B cell (primary cell): Measurements from ENCODE around the gene ANKRD52. TPM values are rescaled to one million over a fixed set of nuclear protein-coding genes. Genes with fewer than 3 reads are reported as not detected.
"Not testable (repeated sequence)": the region's sequence is repeated elsewhere in the genome, so short reads cannot be mapped to it uniquely, and the experiment has no call there.

Experiments
- ATAC-seq: fragments of 200-7000 bp; cut with Tn5 transposase; one replicate; pipeline ENCODE4 v1.10.0; 2021; ENCODE audit warnings: low read depth, mild to moderate bottlenecking, moderate number of reproducible peaks, moderate library complexity
- CTCF ChIA-PET: fragments of 350-600 bp; sonication (Branson Sonifier 250); formaldehyde crosslinking; loops from one replicate; lab custom pipeline; 2021; ENCODE audit warnings: antibody characterized with exemption, inconsistent platforms; lab: Charles Lee
- POLR2A ChIA-PET: fragments of 350-600 bp; sonication (Branson Sonifier 250); formaldehyde crosslinking; loops from one replicate; lab custom pipeline; 2021; ENCODE audit warnings: antibody characterized with exemption; lab: Charles Lee
- DNase-seq: peaks from one replicate; pipeline ENCODE4 v3.0.0; 2013
- H2AFZ ChIP-seq: 2 replicates; pipeline ENCODE4 v1.6.1; 2012; ENCODE audit warnings: mild to moderate bottlenecking, low read depth, low read length; ENCODE audit not compliant: insufficient read depth, poor library complexity, severe bottlenecking
- H3K27ac ChIP-seq, 2 donors: 1 replicate in 1 of 2; 2 replicates in 1 of 2; pipeline ENCODE4 v1.5.1; 2012 to 2013; ENCODE audit warnings: low read length in 2 of 2, mild to moderate bottlenecking in 2 of 2, moderate library complexity in 1 of 2
- H3K27me3 ChIP-seq, 4 experiments: fragments of 200-600 bp in 1 of 4; sonication (generic) in 1 of 4; replicated peaks in 1 of 4; 1 replicate in 2 of 4; 2 replicates in 2 of 4; pipeline versions ENCODE4 v1.6.1 to v1.7.0; 2013 to 2016; ENCODE audit warnings: low read length in 3 of 4, mild to moderate bottlenecking in 2 of 4, mixed read lengths in 1 of 4, moderate library complexity in 1 of 4; ENCODE audit not compliant: insufficient read depth in 4 of 4, control insufficient read depth in 3 of 4; ENCODE audit errors: control extremely low read depth in 1 of 4
- H3K36me3 ChIP-seq, 2 experiments: replicated peaks in 1 of 2; 1 replicate in 1 of 2; 2 replicates in 1 of 2; pipeline versions ENCODE4 v1.6.1 to v1.7.1; 2013; ENCODE audit warnings: low read length in 1 of 2; ENCODE audit not compliant: insufficient read depth in 2 of 2, control insufficient read depth in 1 of 2; ENCODE audit errors: control extremely low read depth in 1 of 2, extremely low read depth in 1 of 2
- H3K4me1 ChIP-seq, 2 donors: fragments of 200-600 bp in 1 of 2; sonication (generic) in 1 of 2; 1 replicate in 1 of 2; 2 replicates in 1 of 2; pipeline versions ENCODE4 v1.5.1 to v1.6.1; 2013 to 2017; ENCODE audit warnings: low read length in 2 of 2; ENCODE audit not compliant: control insufficient read depth in 2 of 2, insufficient read depth in 2 of 2
- H3K4me2 ChIP-seq: replicated peaks from 2 replicates; pipeline ENCODE3; 2012; ENCODE audit warnings: mild to moderate bottlenecking, low read depth, low read length; ENCODE audit not compliant: poor library complexity, severe bottlenecking
- H3K4me3 ChIP-seq, 5 experiments: fragments of 200-600 bp in 1 of 5; sonication (generic) in 1 of 5; 1 replicate in 3 of 5; 2 replicates in 2 of 5; pipeline versions ENCODE4 v1.5.1 to v1.7.0; 2011 to 2016; ENCODE audit warnings: low read length in 4 of 5, mild to moderate bottlenecking in 4 of 5, low read depth in 2 of 5, control low read depth in 1 of 5, moderate library complexity in 1 of 5; ENCODE audit not compliant: insufficient read depth in 1 of 5; ENCODE audit errors: control extremely low read depth in 1 of 5, extremely low read depth in 1 of 5
- H3K79me2 ChIP-seq: fragments of 200-600 bp; sonication (generic); one replicate; pipeline ENCODE4 v1.6.0; 2016; ENCODE audit warnings: low read length; ENCODE audit not compliant: control insufficient read depth, insufficient read depth
- H3K9ac ChIP-seq: fragments of 200-600 bp; sonication (generic); 2 replicates; pipeline ENCODE4 v1.6.1; 2017; ENCODE audit warnings: mild to moderate bottlenecking, low read length, moderate library complexity
- H3K9me3 ChIP-seq, 3 donors: one replicate each; pipeline versions ENCODE4 v1.6.1 to v1.7.1; 2013; ENCODE audit warnings: low read length in 2 of 3; ENCODE audit not compliant: control insufficient read depth in 2 of 3, insufficient read depth in 1 of 3; ENCODE audit errors: control extremely low read depth in 1 of 3
- H4K20me1 ChIP-seq: 2 replicates; pipeline ENCODE4 v1.6.0; 2012; ENCODE audit warnings: mild to moderate bottlenecking, low read length; ENCODE audit not compliant: insufficient read depth, control insufficient read depth, poor library complexity, severe bottlenecking
- H3K27ac Mint-ChIP-seq: one replicate; pipeline ENCODE4 v1.8.0; 2021; ENCODE audit warnings: mixed read lengths
- H3K27me3 Mint-ChIP-seq: one replicate; pipeline ENCODE4 v1.8.0; 2021; ENCODE audit warnings: mixed read lengths
- H3K4me1 Mint-ChIP-seq: one replicate; pipeline ENCODE4 v1.8.0; 2021; ENCODE audit warnings: mixed read lengths
- H3K4me3 Mint-ChIP-seq: one replicate; pipeline ENCODE4 v1.8.0; 2021; ENCODE audit warnings: mixed read lengths
- H3K9me3 Mint-ChIP-seq: one replicate; pipeline ENCODE4 v1.8.0; 2022; ENCODE audit warnings: mixed read lengths; ENCODE audit not compliant: insufficient read depth
- EZH2 ChIP-seq: IDR thresholded peaks from 2 replicates; pipeline ENCODE4 v1.6.1; 2012; ENCODE audit warnings: borderline replicate concordance, low read depth, mild to moderate bottlenecking, moderate library complexity, low read length; ENCODE audit not compliant: insufficient read depth, poor library complexity, severe bottlenecking
- WGBS: methylation state at CpG from one replicate; pipeline ENCODE4 v1.1.5; 2013; ENCODE audit warnings: missing lambda C conversion rate; ENCODE audit not compliant: insufficient coverage; 5-methylcytosine and 5-hydroxymethylcytosine counted together
- intact Hi-C: fragments of 100-400 bp; cut with micrococcal nuclease; formaldehyde crosslinking; loops from one replicate; pipeline ENCODE4 v1.10.0; 2022
- polyA plus RNA-seq: library from polyadenylated mRNA; depleted of rRNA; stranded (reverse); fragments of >200 nt; gene quantifications from 2 replicates; pipeline ENCODE4 v1.2.3, GENCODE V29; 2012
- total RNA-seq, 2 donors: library from RNA; stranded (reverse); fragments of 120-200 nt in 1 of 2; gene quantifications; 1 replicate in 1 of 2; 2 replicates in 1 of 2; pipeline versions ENCODE4 v1.2.3 to v1.2.4, GENCODE V29; 2013 to 2022
- TF ChIP-seq, protein P1 (sequence below): fragments of 200-600 bp; IDR thresholded peaks from one replicate; pipeline ENCODE4 v1.8.0; 2022; ENCODE audit warnings: antibody characterized with exemption, mild to moderate bottlenecking

ANKRD52 gene
- total and polyA plus RNA-seq, 2 donors (not counting 1 experiment from before 2014, with no cell fraction given) = 17.9 to 46.5 TPM

DNA sequence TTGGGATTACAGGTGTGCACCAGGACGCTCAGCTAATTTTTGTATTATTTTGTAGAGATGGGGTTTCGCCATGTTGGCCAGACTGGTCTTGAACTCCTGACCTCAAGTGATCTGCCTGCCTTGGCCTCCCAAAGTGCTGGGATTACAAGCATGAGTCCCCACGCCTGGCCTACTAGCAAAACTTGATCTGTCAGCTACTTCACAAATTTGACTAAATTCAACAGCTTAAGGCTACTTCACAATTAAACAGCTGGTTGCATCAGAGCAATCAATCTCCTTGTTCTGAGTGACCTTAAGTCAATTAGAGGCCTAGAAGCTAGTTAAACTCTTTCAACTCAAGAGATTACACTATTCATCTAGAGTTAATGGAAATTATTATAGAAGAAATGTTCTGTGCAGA lies 20.7 kb upstream of the ANKRD52 start:
- CTCF ChIA-PET = interaction anchor here (0.7 to 0.8 kb wide), 2 partner anchors 22 to 89 kb away, joined by 3 to 4 read pairs; partner anchors contain the start of gene SMARCC2
- intact Hi-C loops = no loop called here

GRCh38 chr12:56274299-56274698 lies 16.1 kb upstream of the ANKRD52 start:
- no CpG with 5 or more reads among the region's 2 CpGs for WGBS
- Histone ChIP-seq H3K4me1 (no peaks in the 10 kb centered on the region), H3K79me2 (no peaks in the 10 kb centered on the region), H3K9me3 (no peaks in the 10 kb centered on the region), H3K4me2 (no peak overlapping the region), H3K4me3 (no peak overlapping the region), H3K9ac (no peak overlapping the region), H4K20me1 (no peaks in the 10 kb centered on the region), H2AFZ (no peak overlapping the region), H3K27me3 (no peaks in the 10 kb centered on the region), H3K36me3 (peaks cover 19 to 76% of the 10 kb centered on the region in 2 experiments), H3K27ac (no peak overlapping the region)
- no peaks in the 10 kb centered on the region for H3K4me1 Mint-ChIP-seq
- ChIA-PET POLR2A (no interaction called here), CTCF (no interaction called here)
- no peak overlapping the region for H3K27ac Mint-ChIP-seq
- no peaks in the 10 kb centered on the region for H3K27me3 Mint-ChIP-seq
- no peaks in the 10 kb centered on the region for H3K9me3 Mint-ChIP-seq
- DNase-seq (no peak), ATAC-seq (no peak)
- H3K4me3 Mint-ChIP-seq = no peak overlapping the region
- TF ChIP-seq, protein P1, sequence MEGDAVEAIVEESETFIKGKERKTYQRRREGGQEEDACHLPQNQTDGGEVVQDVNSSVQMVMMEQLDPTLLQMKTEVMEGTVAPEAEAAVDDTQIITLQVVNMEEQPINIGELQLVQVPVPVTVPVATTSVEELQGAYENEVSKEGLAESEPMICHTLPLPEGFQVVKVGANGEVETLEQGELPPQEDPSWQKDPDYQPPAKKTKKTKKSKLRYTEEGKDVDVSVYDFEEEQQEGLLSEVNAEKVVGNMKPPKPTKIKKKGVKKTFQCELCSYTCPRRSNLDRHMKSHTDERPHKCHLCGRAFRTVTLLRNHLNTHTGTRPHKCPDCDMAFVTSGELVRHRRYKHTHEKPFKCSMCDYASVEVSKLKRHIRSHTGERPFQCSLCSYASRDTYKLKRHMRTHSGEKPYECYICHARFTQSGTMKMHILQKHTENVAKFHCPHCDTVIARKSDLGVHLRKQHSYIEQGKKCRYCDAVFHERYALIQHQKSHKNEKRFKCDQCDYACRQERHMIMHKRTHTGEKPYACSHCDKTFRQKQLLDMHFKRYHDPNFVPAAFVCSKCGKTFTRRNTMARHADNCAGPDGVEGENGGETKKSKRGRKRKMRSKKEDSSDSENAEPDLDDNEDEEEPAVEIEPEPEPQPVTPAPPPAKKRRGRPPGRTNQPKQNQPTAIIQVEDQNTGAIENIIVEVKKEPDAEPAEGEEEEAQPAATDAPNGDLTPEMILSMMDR = no peak
- no peak for TF ChIP-seq EZH2
- intact Hi-C loops = no loop called here

More for the DNA sequence above, 20.7 kb upstream of the ANKRD52 start:
- POLR2A ChIA-PET = no interaction called here
- no peak overlapping the region for H3K27ac ChIP-seq
- Mint-ChIP-seq H3K4me3 (no peak overlapping the region), H3K9me3 (no peaks in the 10 kb centered on the region), H3K4me1 (no peaks in the 10 kb centered on the region), H3K27me3 (no peaks in the 10 kb centered on the region), H3K27ac (no peak overlapping the region)
- no peaks in the 10 kb centered on the region for H3K27me3 ChIP-seq
- no peak for TF ChIP-seq EZH2
- TF ChIP-seq, protein P1 = no peak
- no peak overlapping the region for H3K4me2 ChIP-seq
- ATAC-seq (no peak), DNase-seq (no peak)
- 83% methylated on average over 1 of the region's 3 CpGs for WGBS
- no peaks in the 10 kb centered on the region for H3K4me1 ChIP-seq
- H4K20me1 ChIP-seq = no peaks in the 10 kb centered on the region
- peaks cover 17 to 74% of the 10 kb centered on the region in 2 experiments for H3K36me3 ChIP-seq
- no peak overlapping the region for H3K9ac ChIP-seq
- no peaks in the 10 kb centered on the region for H3K9me3 ChIP-seq
- H3K4me3 ChIP-seq = no peak overlapping the region
- H2AFZ ChIP-seq = no peak overlapping the region
- no peaks in the 10 kb centered on the region for H3K79me2 ChIP-seq

DNA sequence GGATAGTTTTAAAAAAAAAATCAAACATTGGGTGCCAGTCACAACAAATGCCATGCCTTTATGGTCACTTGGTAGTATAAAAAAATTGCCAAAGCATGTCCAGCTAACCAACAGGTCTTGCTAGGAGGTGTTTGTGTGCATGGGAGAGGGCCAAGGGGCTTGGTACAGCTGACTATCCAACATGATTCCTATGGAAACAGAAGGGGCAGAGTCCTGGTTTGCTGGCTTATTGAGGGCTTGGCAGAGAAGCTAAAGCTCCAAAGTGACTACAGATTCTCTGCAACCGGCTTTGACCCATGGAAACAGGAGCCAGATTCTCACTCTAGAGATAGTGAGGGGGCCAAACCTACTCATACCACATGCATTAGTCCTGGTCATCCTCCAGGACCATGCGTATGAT lies 14.3 kb upstream of the ANKRD52 start:
- H3K27me3 ChIP-seq, H3K9me3 ChIP-seq, H4K20me1 ChIP-seq, H3K4me3 Mint-ChIP-seq, DNase-seq, H3K4me2 ChIP-seq, H3K79me2 ChIP-seq, H2AFZ ChIP-seq, H3K4me1 Mint-ChIP-seq, POLR2A ChIA-PET, H3K27ac Mint-ChIP-seq, H3K9ac ChIP-seq, H3K4me3 ChIP-seq, H3K27ac ChIP-seq, H3K4me1 ChIP-seq, ATAC-seq, intact Hi-C loops, H3K27me3 Mint-ChIP-seq, H3K9me3 Mint-ChIP-seq: not testable (repeated sequence)
- peaks cover 19 to 59% of the 10 kb centered on the region in 2 experiments for H3K36me3 ChIP-seq
- CTCF ChIA-PET = interaction anchor here (0.6 kb wide), 1 partner anchor 59 kb away, joined by 3 read pairs; no protein-coding TSS in a partner anchor
- WGBS = no CpG with 5 or more reads among the region's 2 CpGs
